HG02870 (cell line): Measurements from ENCODE around the gene POLDIP2.

Experiments used
- ATAC-seq: cut with Tn5 transposase; IDR thresholded peaks from one replicate; pipeline ENCODE4 v1.9.1; 2021; ENCODE audit warnings: mild to moderate bottlenecking, moderate library complexity; ENCODE audit not compliant: unreplicated experiment

POLDIP2 gene

DNA sequence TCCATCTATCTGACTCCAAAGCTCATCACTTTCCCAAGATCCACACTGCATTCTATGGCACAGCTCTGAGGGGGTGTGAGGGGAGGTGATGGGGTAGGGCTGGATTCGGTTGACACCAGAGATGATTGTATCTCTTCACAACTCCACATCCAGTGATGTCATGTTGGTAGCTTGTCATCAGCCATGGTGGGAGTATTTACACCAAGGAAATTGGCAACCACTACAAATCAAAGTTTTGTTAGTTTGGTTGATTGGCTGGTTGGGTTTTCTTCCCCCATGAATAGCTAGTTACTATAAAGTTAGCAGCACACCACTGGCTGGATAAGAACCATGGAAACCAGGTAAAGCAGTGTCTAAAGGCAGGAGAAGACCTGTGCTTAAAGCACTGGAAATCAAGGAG lies 33.7 kb upstream of the POLDIP2 start:
- ATAC-seq, result no peak

DNA sequence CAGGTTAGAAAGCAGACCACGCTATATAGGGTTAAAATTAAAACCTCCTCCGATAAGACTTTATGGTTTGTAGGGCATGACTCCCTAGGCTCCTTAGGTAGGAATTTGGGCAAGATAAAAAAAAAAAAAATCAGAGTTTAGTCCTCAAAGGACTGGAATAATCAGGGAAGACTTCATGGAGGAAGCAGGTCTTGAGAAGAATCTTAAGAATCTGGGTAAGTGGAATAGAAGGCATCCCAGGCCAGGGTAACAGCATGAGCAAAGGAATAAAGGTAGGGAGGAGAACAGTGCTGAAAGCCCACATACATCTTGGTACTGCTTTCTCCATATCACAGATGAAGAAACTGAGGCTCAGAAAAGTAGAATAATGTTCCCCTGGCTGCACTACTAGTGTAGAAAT lies 33.2 kb upstream of the POLDIP2 start:
- no peak for ATAC-seq

DNA sequence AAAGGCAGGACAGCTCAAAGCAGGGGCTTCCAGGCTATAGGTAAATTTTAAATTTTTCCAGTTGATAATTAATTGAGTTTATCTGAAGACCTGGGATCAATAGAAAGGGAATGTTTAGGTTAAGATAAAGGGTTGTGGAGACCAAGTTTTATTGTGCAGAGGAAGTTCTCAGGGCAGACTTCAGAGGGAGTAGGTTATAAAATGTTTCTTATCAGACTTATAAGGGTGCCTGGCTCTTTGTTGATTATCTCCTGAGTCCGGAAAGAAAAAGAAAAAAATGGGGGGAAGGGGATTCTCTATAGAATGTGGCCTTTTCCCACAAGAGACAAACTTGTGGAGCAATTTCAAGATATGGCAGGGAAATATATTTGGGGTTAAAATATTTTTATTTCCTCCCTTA lies 32.8 kb upstream of the POLDIP2 start:
- no peak for ATAC-seq

DNA sequence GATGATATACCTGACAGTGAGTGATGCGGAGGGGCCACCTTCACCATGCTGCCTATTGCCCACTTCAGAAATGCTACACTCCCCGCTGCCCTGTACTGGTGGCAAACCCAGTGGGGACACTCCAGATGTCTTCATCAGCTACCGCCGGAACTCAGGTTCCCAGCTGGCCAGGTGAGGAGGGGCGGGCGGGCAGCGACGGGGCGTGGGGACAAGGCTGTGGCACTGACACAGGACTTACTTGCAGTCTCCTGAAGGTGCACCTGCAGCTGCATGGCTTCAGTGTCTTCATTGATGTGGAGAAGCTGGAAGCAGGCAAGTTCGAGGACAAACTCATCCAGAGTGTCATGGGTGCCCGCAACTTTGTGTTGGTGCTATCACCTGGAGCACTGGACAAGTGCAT lies 30.8 kb upstream of the POLDIP2 start:
- ATAC-seq, result no peak

DNA sequence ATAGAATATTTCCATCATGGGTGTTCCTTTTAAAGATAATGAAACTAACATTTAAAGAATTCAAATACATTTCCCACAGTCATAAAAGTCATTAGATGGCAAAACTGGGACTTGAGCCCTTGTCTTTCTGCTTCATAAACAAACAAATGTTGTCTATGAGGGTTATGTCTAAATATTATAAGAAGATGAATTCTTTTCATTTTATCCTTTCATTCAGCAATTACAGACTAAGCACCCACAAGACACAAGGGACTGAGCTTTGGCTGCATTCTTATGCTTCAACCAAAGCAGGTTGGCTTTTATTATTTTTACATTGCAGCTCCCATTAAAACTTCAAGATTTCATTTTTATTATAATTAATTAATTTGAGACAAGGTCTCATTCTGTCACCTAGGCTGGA lies 29.1 kb upstream of the POLDIP2 start:
- ATAC-seq, result no peak

DNA sequence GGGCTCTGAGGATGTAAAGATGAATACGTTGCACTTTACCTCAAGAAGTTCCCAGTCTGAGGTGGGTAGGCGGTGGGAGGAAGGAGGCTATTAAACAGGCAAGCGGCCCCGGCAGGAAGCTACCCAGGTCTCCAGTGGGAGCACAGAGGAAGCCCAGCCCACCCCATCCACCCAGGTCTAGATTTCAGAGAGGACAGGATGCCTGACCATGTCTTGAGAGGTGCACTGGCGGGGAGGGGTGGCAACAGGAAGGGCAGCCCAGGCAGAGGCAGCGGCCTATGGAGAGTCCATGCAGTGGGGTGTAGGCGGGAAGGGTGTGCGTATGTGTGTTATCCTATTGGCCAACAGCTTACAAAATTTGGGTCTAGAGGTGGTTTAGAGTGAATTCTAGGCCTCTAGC lies 28.1 kb upstream of the POLDIP2 start:
- ATAC-seq, result no peak

DNA sequence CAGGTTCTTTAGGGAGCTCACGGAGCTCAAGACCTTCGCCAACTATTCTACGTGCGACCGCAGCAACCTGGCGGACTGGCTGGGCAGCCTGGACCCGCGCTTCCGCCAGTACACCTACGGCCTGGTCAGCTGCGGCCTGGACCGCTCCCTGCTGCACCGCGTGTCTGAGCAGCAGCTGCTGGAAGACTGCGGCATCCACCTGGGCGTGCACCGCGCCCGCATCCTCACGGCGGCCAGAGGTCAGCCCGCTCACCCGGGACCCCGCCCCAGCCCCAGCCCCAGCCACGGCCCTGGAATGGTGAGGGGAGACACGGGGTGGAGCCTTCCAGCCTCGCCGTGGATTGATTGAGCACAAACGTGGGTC lies 27.7 kb upstream of the POLDIP2 start:
- ATAC-seq, result peak; percentile 8

DNA sequence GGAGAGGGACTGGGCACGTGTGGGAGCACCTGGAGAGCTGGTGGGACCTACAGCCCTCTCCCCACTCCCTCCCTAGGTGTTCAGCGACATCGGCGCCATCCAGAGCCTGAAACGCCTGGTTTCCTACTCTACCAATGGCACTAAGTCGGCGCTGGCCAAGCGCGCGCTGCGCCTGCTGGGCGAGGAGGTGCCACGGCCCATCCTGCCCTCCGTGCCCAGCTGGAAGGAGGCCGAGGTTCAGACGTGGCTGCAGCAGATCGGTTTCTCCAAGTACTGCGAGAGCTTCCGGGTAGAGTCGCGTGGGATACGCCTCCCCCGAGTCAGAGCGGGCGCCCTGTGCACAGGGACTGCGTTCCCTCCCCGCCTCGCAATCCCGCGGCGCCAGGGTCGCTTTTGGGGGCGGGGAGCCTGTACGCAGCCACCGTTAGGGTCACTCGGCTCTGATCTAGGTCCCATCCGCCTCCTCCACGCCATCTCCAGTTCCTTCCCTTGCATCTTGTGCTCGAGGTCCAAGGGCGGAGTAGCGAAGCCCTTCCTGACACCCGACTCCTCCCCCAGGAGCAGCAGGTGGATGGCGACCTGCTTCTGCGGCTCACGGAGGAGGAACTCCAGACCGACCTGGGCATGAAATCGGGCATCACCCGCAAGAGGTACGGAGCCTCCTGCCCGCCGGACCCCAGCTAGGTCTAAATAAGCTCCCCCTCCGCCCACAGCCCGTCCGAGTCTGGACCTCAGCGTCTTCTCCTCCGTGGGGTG lies 27.1 kb upstream of the POLDIP2 start:
- peak; percentile 59 for ATAC-seq

DNA sequence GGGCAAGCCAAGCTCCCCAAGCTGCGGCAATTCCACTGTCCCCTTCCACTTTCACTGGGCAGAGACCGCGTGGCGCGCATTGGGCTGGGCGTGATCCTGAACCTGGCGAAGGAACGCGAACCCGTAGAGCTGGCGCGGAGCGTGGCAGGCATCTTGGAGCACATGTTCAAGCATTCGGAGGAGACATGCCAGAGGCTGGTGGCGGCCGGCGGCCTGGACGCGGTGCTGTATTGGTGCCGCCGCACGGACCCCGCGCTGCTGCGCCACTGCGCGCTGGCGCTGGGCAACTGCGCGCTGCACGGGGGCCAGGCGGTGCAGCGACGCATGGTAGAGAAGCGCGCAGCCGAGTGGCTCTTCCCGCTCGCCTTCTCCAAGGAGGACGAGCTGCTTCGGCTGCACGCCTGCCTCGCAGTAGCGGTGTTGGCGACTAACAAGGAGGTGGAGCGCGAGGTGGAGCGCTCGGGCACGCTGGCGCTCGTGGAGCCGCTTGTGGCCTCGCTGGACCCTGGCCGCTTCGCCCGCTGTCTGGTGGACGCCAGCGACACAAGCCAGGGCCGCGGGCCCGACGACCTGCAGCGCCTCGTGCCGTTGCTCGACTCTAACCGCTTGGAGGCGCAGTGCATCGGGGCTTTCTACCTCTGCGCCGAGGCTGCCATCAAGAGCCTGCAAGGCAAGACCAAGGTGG lies 24.0 kb upstream of the POLDIP2 start:
- ATAC-seq, result no peak

DNA sequence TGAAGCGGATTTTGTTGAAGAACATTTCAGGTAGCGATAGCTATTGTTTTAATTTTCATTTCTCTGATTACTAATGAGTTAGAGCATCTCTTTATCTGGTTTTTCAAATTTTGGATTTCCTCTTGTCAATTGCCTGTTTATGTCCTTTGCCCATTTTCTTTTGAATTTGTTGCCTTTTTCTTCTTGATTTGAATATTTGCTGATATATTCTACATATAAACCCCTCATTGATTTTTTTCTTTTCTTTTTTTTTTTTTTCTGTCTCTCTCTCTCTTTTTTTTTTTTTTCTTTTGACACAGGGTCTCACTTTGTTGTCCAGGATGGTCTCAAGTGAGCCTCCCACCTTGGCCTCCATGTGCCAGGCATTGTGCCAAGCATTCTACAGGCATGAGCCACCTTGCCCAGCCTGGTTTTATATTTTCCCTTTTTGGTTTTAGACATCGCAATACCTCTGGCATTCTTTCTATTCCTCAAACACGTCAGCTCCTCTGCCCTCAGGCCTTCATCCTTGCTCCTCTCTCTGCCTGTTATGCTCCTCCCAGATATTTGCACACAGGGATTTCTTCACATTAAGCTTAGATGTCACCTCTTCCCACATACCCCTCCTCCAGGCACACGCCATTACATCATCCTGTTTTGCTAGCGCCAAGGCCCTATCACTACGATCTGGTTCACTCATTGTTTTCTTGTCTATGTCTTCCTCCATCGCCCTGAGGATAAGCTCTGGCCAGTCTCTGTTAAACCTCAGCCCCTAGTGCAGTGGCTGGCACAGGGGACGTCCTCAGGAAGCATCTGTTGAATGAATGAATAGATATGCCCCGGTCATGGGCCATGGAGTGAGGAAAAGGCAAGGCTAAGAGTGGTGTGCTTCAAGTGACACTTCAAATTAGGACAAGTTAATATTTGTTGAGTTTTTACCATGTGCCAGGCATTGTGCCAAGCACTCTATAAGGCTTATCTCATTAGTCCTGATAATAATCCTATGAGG lies 22.8 kb upstream of the POLDIP2 start:
- no peak for ATAC-seq

DNA sequence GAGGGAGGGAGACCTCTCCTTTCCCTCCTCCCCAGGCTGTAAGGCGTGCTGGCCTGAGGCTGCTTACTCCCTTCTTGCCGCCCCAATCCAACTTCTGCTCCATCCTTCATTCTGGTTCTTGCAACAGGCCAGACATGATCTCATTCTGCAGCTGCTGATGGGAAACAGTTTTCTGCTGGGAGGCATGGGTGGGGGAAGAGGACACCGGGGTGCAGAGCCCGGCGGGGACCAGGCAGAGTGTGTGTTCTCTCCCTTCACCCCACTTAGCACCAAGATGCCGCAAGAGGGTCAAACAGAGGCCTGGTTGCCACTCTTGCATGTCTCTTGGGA lies 15.6 kb upstream of the POLDIP2 start:
- no peak for ATAC-seq

DNA sequence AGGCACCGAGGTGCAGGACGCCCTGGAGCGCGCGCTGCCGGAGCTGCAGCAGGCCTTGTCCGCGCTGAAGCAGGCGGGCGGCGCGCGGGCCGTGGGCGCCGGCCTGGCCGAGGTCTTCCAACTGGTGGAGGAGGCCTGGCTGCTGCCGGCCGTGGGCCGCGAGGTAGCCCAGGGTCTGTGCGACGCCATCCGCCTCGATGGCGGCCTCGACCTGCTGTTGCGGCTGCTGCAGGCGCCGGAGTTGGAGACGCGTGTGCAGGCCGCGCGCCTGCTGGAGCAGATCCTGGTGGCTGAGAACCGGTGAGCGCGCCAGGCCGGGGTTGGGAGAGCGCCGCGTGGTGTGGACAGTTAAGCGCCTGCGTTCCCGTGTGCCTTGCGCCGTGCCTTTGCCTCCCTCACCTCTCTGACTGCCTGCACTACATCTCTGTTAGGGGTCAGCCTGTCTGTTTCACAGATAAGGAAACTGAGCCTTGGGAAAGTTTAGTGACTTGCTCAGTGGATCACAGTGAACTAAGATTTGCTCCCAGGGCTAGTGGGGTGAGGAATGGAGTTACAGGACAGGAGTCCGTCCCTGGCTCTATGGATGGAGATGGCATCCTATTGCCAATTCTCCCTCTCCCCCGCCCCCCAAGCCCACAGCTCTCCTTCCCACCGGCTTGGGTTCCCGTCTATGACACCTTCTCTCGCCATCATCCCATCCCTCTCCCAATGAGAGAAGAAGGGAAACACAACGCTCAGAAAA lies 15.0 kb upstream of the POLDIP2 start:
- ATAC-seq, result no peak

DNA sequence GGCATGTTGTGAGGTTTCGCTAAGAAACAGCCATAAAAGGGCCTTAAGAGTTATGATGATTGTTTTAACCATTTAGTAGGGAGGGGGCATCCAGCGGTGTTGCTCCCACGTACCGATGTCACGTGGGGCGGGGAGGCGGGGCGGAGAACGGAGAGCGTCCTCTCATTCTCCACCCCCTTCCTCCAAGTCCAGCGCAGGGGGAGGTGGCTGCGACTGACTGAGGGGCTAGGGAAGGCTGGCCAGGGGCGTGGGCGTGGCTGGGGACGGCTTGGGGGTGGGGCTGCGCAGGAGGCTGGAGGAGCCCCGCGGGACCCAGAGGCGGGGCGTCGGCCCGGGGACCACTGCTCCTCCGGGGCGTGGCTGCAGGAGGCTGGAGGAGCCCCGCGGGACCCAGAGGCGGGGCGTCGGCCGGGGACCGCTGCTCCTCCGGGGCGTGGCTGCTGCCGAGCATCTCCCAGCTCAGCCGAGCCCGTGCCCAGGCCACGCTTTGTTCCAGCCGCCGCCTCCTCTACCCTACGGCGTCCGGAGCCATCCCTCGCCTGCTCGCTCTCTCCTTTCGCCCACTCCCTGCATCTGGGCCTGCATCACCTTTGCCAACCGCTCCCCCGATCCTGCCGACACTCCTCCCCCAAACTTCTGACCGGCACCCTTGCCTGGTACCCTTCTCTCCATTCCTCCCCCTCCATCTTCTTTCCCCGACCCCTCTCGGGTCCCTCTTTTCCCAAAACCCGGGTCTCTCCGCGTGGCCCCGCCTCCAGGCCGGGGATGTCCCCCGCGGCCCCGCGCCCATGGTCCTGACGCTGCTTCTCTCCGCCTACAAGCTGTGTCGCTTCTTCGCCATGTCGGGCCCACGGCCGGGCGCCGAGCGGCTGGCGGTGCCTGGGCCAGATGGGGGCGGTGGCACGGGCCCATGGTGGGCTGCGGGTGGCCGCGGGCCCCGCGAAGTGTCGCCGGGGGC lies 14.2 kb upstream of the POLDIP2 start, which contains the start of gene SARM1:
TSS of gene SARM1 (plus strand) at position 450 of the 958 bp plus-strand sequence. CDS start at position 789, 339 bp downstream.
- peak; percentile 81 for ATAC-seq

DNA sequence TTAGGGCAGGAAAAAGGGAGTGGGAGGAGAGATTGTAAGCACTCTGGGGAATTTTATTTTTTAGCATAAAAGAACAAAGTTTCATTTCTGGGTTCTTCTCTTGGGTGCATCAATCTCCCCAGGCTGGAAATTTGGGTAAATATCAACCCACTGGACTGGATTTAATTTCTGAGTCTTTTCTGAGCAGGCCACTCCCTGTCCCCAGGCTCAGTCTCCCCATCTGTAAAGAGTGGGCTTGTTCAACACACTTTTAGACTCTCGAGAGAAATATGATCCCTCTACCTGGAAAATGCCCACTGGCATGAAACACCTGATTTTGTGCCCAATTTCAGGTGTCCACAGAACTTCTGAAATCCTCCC lies 13.4 kb upstream of the POLDIP2 start:
- ATAC-seq, result no peak

DNA sequence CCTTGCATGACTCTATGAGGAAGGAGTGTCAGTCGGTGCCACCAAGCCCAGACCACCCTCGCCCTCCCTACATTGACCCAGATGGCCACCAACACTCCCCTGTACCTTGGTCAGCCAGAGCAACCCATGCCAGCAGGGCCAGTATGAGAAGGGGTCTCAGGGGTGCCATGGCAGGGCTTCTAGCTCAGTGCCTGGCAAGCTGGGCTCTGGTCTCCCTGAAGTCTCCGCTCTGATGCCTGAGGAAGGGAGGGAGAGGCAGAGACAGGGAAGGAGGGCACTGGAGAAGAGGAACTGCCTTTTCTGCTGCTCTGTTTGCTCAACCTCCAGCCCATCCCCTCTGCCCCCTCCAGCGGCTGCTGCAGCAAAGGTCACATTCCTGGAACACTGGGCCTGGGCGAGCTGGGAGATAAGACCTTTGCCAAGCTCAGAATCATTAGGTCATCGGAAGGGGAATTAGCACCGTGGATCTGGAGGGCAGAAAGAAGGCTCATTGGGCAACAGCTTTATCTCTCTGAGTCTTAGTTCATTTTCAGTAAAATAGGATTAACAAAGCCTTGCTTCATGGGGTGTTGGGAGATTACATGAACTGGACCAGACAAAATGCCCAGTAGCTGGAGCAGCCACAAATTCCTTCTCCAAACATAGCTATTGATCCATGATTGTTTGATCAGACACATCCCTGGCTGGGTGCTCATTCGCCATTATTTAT lies 12.9 kb upstream of the POLDIP2 start, which contains the start of gene VTN:
TSS of gene VTN (minus strand) at position 273 of the 709 bp plus-strand sequence. CDS start at position 169, 104 bp downstream.
- ATAC-seq, result no peak

DNA sequence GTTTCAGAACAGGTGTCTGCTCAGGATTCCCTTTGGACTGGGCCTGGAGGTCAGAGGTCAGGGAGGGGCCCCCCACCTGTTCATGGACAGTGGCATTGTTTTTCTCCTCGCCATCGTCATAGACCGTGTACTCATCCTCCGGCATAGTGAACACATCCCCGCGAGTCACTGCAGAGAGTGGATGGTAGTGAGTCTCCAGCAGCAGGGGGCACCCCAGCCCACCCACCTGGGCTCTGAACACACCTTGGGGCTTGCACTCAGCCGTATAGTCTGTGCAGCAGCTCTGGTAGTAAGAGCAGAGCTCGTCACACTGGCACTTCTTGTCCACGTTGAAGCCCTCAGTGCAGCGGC lies 12.3 kb upstream of the POLDIP2 start:
- ATAC-seq, result no peak

DNA sequence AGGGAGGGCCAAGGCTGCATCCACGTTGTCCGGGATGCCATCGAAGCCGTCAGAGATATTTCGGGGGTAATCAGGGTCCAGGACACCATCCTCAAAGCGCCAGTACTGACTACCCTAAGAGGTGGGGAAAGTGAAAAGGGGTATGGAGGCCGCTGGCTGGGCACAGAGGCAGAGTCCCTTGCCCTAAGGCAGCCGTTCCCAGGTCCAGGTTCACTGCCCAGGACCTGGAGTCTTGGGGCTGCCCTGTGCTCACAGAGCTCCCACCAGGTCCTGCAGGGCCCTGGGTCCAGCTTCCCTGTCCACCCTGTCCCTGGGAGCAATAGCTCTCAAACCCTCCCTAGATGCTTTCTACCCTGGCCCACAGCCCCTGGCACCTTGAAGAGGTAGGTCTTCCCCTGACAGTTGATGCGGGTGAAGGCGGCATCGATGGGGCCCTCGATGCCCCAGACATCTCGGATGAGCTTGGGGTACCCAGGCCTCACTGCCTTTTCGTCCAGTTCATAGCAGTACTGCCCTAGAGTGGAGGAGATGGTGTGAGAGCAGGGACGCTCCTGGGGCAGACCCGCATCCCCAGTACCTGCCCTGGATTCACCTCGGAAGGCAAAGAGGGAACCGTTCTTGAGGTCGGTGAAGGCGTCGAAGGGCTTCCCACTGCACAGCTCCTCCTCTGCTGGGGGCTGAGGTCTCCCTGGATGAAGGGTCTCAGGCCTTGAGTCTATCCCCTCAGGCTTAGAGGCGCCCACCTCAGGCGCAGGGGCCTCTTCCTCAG lies 11.8 kb upstream of the POLDIP2 start:
- ATAC-seq, result no peak

DNA sequence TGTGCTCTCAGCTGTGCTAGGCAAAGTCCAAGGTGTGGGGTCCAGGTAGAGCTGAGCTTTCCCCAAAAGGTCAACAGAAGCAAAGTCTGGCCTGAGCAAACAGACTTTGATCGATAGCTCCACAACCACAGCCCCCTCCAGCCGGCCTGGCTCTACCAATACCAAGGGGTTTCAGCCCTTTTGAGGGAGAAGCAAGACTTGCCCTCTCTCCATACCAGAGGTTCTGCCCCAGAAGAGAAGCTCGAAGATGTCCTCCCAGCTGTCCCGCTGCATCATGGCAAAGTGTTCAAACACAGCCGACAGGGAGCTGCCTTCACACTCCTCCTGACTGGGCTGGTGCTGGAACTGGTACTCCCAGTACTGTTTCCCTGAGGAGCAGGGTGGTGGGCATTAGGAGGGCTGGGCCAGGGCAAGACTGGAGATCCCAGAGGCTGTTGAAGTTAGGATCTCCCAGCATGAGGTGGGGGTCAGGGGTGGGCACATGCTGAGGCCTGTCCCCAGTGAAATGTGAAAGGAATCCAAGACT lies 11.0 kb upstream of the POLDIP2 start:
- no peak for ATAC-seq
